ENCODE results near the gene LOXL3. TPM values are rescaled to one million over a fixed set of nuclear protein-coding genes. Genes with fewer than 3 reads are reported as not detected.

The LOXL3 gene
- total and polyA plus RNA-seq, 2 of the 8 experiments (the other 6 are each of a cell fraction or from before 2014, with no cell fraction given), result 22.4 to 27.2 TPM

- Histone ChIP-seq H3K9ac (replicated peaks in 1 of 4; ENCODE audit: extremely low read depth in 1 of 4, low read depth in 3 of 4, low read length in 3 of 4) (no peak overlapping the region), H3K4me2 (ENCODE audit: insufficient read depth in 1 of 2, low read depth in 2 of 2, low read length in 2 of 2) (no peak overlapping the region; a peak in 1 of 4 replicates)
These were observed 22.1 kb downstream of the LOXL3 start for GRCh38 chr2:74531666-74532065.

More at GRCh38 chr2:74531666-74532065, 22.1 kb downstream of the LOXL3 start:
- Histone ChIP-seq H3K4ac (replicated peaks; ENCODE audit: insufficient read length, low read depth, low read length) (no peak overlapping the region), H2BK20ac (ENCODE audit: low read length) (no peak overlapping the region), H2AFZ (ENCODE audit: low read length) (no peak overlapping the region), H2BK15ac (ENCODE audit: low read length) (no peak overlapping the region), H3K79me1 (ENCODE audit: low read depth, low read length) (peaks cover 10% of the 10 kb centered on the region), H4K8ac (ENCODE audit: extremely low read depth, insufficient read depth, low read length) (no peak overlapping the region), H3K9me3 (ENCODE audit: insufficient read depth in 2 of 2, low read depth in 1 of 2, low read length in 1 of 2) (no peaks in the 10 kb centered on the region), H3K23ac (ENCODE audit: insufficient read length) (no peak overlapping the region), H3K27me3 (replicated peaks in 1 of 4; ENCODE audit: control insufficient read depth in 3 of 4, extremely low read depth in 1 of 4, insufficient read depth in 3 of 4, low read length in 3 of 4) (no peaks in the 10 kb centered on the region; a peak in 1 of 7 replicates), H2BK120ac (replicated peaks; ENCODE audit: low read depth, low read length) (no peak overlapping the region), H2BK5ac (ENCODE audit: low read depth, low read length) (no peak overlapping the region), H3K4me3 (ENCODE audit: extremely low read depth in 1 of 4, insufficient read depth in 2 of 4, low read depth in 3 of 4, low read length in 4 of 4) (no peak overlapping the region), H2BK12ac (ENCODE audit: low read depth, low read length) (no peak overlapping the region), H3K18ac (ENCODE audit: extremely low read depth, low read length) (no peak overlapping the region), H3K14ac (ENCODE audit: insufficient read length) (no peak overlapping the region), H3K27ac (ENCODE audit: low read depth, low read length) (no peak overlapping the region), H3K79me2 (ENCODE audit: control insufficient read depth in 1 of 2, insufficient read depth in 2 of 2, low read length in 2 of 2) (peaks cover 0 to 18% of the 10 kb centered on the region in 2 experiments; a peak in 2 of 4 replicates), H3K23me2 (ENCODE audit: low read depth, low read length) (peaks cover 9% of the 10 kb centered on the region; the same call in 1 of the 2 replicates), H4K20me1 (replicated peaks in 1 of 2; ENCODE audit: control insufficient read depth in 1 of 2, insufficient read depth in 2 of 2, low read length in 2 of 2) (peaks cover 6 to 11% of the 10 kb centered on the region in 2 experiments), H3K36me3 (ENCODE audit: control insufficient read depth in 2 of 4, insufficient read depth in 4 of 4, low read length in 3 of 4) (peaks cover 4 to 27% (median 21%) of the 10 kb centered on the region in 4 experiments; a peak in 7 of 8 replicates), H4K5ac (ENCODE audit: insufficient read length, low read depth, low read length) (no peak overlapping the region), H3K56ac (replicated peaks; ENCODE audit: insufficient read length, low read depth, low read length) (no peak overlapping the region), H4K91ac (replicated peaks; ENCODE audit: insufficient read length, low read length) (no peak overlapping the region), H2AK5ac (ENCODE audit: low read depth, low read length) (no peak overlapping the region), H3K4me1 (replicated peaks in 1 of 4; ENCODE audit: control insufficient read depth in 3 of 4, insufficient read depth in 4 of 4, low read length in 3 of 4) (peaks cover 4 to 13% (median 6%) of the 10 kb centered on the region in 4 experiments; a peak in 6 of 7 replicates)
- FAIRE-seq (no peak), DNase-seq (ENCODE audit: low read depth in 1 of 2, low spot score in 2 of 2) (no peak)
- no peak for TF ChIP-seq EP300 (IDR thresholded peaks at IDR 0.05; ENCODE audit: borderline replicate concordance in 1 of 2, low read depth in 2 of 2, low read length in 2 of 2)
- no peak for TF ChIP-seq RAD21 (IDR thresholded peaks at IDR 0.05 in 1 of 2, conservative IDR thresholded peaks at IDR 0.05 in 1 of 2; ENCODE audit: low read depth in 2 of 2, low read length in 2 of 2)
- TF ChIP-seq E2F6 (IDR thresholded peaks at IDR 0.05), result no peak
- TF ChIP-seq, protein P1, sequence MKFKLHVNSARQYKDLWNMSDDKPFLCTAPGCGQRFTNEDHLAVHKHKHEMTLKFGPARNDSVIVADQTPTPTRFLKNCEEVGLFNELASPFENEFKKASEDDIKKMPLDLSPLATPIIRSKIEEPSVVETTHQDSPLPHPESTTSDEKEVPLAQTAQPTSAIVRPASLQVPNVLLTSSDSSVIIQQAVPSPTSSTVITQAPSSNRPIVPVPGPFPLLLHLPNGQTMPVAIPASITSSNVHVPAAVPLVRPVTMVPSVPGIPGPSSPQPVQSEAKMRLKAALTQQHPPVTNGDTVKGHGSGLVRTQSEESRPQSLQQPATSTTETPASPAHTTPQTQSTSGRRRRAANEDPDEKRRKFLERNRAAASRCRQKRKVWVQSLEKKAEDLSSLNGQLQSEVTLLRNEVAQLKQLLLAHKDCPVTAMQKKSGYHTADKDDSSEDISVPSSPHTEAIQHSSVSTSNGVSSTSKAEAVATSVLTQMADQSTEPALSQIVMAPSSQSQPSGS (IDR thresholded peaks at IDR 0.05; ENCODE audit: low read length), result no peak
- no peak for TF ChIP-seq FOSL1 (IDR thresholded peaks at IDR 0.05; ENCODE audit: insufficient read depth, low read depth, low read length)
- no peak for TF ChIP-seq SAP30 (IDR thresholded peaks at IDR 0.05; ENCODE audit: insufficient read depth, insufficient replicate concordance, low read length)
- WGBS, 2 experiments (ENCODE audit: extremely low coverage in 1 of 2, insufficient coverage in 1 of 2, insufficient read length in 1 of 2, insufficient replicate concordance in 2 of 2, low coverage in 1 of 2, low lambda C conversion rate in 2 of 2, missing lambda C conversion rate in 1 of 2), result 95% methylated on average over 7 of the region's 7 CpGs; no CpG with 5 or more reads in 1 of the 2 experiments
- POLR2A ChIA-PET (ENCODE audit: partially characterized antibody), result interaction anchor here (1.3 to 5.9 kb wide), 6 partner anchors 7 to 42 kb away, joined by 3 to 73 read pairs (median 14); partner anchors contain the start of genes LBX2 and LOXL3
- CTCF ChIA-PET (ENCODE audit: partially characterized antibody), result interaction anchor here (0.8 to 7.0 kb wide), 10 partner anchors 9 to 56 kb away, joined by 3 to 53 read pairs (median 5); partner anchors contain the start of genes CCDC142 and TTC31
